CD14-positive monocyte (primary cell): ENCODE data around the gene CLEC1B. TPM values are rescaled to one million over a fixed set of nuclear protein-coding genes. Genes with fewer than 3 reads are reported as not detected.
A peak's percentile ranks its signal among the peaks of the same experiment; 100 is the strongest.

Source experiments
- DNase-seq, 3 donors: peaks; one replicate each; pipeline ENCODE4 v3.0.0-alpha.2; 2011 to 2022
- H2AFZ ChIP-seq: 2 replicates; pipeline ENCODE4 v1.6.0; 2012; ENCODE audit warnings: mild to moderate bottlenecking, low read depth, low read length, inconsistent platforms; ENCODE audit not compliant: insufficient read depth, poor library complexity, severe bottlenecking
- H3K27ac ChIP-seq, 2 donors: 1 replicate in 1 of 2; 2 replicates in 1 of 2; pipeline ENCODE4 v1.5.1; 2012 to 2013; ENCODE audit warnings: low read length in 2 of 2, control low read depth in 1 of 2, inconsistent platforms in 1 of 2, low read depth in 1 of 2, mild to moderate bottlenecking in 1 of 2
- H3K27me3 ChIP-seq, 2 donors: one replicate each; pipeline versions ENCODE4 v1.6.0 to v1.6.1; 2011 to 2013; ENCODE audit warnings: low read length in 2 of 2; ENCODE audit not compliant: control insufficient read depth in 2 of 2, insufficient read depth in 2 of 2
- H3K36me3 ChIP-seq, 2 donors: replicated peaks in 1 of 2; 1 replicate in 1 of 2; 2 replicates in 1 of 2; pipeline versions ENCODE4 v1.5.1 to v1.6.1; 2012 to 2013; ENCODE audit warnings: low read length in 2 of 2, control low read depth in 1 of 2, inconsistent platforms in 1 of 2, mild to moderate bottlenecking in 1 of 2; ENCODE audit not compliant: insufficient read depth in 2 of 2, control insufficient read depth in 1 of 2
- H3K4me1 ChIP-seq, 2 donors: 1 replicate in 1 of 2; 2 replicates in 1 of 2; pipeline versions ENCODE4 v1.5.1 to v1.6.1; 2012 to 2013; ENCODE audit warnings: low read length in 2 of 2, control low read depth in 1 of 2, inconsistent platforms in 1 of 2, mild to moderate bottlenecking in 1 of 2, moderate library complexity in 1 of 2; ENCODE audit not compliant: insufficient read depth in 2 of 2, control insufficient read depth in 1 of 2
- H3K4me2 ChIP-seq: replicated peaks from 2 replicates; pipeline ENCODE3; 2012; ENCODE audit warnings: low read length, moderate library complexity, mild to moderate bottlenecking; ENCODE audit not compliant: poor library complexity, severe bottlenecking; ENCODE audit errors: extremely low read depth
- H3K4me3 ChIP-seq, 3 experiments: fragments of 200-600 bp in 1 of 3; sonication (generic) in 1 of 3; replicated peaks in 1 of 3; 1 replicate in 2 of 3; 2 replicates in 1 of 3; pipeline ENCODE4 v1.5.1; 2011 to 2013; ENCODE audit warnings: low read length in 3 of 3, mild to moderate bottlenecking in 3 of 3, control low read depth in 2 of 3, low read depth in 2 of 3, inconsistent platforms in 1 of 3, moderate library complexity in 1 of 3
- H3K79me2 ChIP-seq: 2 replicates; pipeline ENCODE4 v1.6.0; 2012; ENCODE audit warnings: mild to moderate bottlenecking, control low read depth, inconsistent platforms, low read length, moderate library complexity; ENCODE audit not compliant: insufficient read depth
- H3K9ac ChIP-seq: 2 replicates; pipeline ENCODE4 v1.6.0; 2017; ENCODE audit warnings: low read length, mild to moderate bottlenecking; ENCODE audit not compliant: insufficient read depth, poor library complexity, severe bottlenecking
- H3K9me3 ChIP-seq, 2 donors: replicated peaks in 1 of 2; 1 replicate in 1 of 2; 2 replicates in 1 of 2; pipeline versions ENCODE4 v1.5.1 to v1.6.1; 2012 to 2013; ENCODE audit warnings: low read length in 2 of 2, control low read depth in 1 of 2; ENCODE audit not compliant: control insufficient read depth in 1 of 2, insufficient read depth in 1 of 2
- H4K20me1 ChIP-seq: 2 replicates; pipeline ENCODE4 v1.6.0; 2012; ENCODE audit warnings: mild to moderate bottlenecking, low read length, control low read depth, moderate library complexity; ENCODE audit not compliant: insufficient read depth
- H3K27ac Mint-ChIP-seq, 7 donors: one replicate each; pipeline ENCODE4 v1.8.0; 2020; ENCODE audit warnings: mild to moderate bottlenecking in 7 of 7, mixed read lengths in 7 of 7, moderate library complexity in 6 of 7, inconsistent platforms in 2 of 7
- H3K27me3 Mint-ChIP-seq, 3 donors: one replicate each; pipeline ENCODE4 v1.8.0; 2021 to 2022; ENCODE audit warnings: low read depth in 3 of 3, mild to moderate bottlenecking in 3 of 3, mixed read lengths in 3 of 3, moderate library complexity in 3 of 3, inconsistent platforms in 1 of 3
- H3K36me3 Mint-ChIP-seq, 2 donors: one replicate each; pipeline ENCODE4 v1.8.0; 2020; ENCODE audit warnings: mixed read lengths in 2 of 2, inconsistent platforms in 1 of 2, mild to moderate bottlenecking in 1 of 2
- H3K4me1 Mint-ChIP-seq: one replicate; pipeline ENCODE4 v1.8.0; 2020; ENCODE audit warnings: mild to moderate bottlenecking, mixed read lengths
- H3K4me3 Mint-ChIP-seq, 2 donors: one replicate each; pipeline ENCODE4 v1.8.0; 2020; ENCODE audit warnings: mild to moderate bottlenecking in 2 of 2, mixed read lengths in 2 of 2, moderate library complexity in 1 of 2
- H3K9me3 Mint-ChIP-seq, 7 donors: one replicate each; pipeline ENCODE4 v1.8.0; 2020 to 2022; ENCODE audit warnings: mixed read lengths in 7 of 7, mild to moderate bottlenecking in 6 of 7, moderate library complexity in 6 of 7, inconsistent platforms in 2 of 7
- CTCF ChIP-seq: fragments of 200-600 bp; IDR thresholded peaks from one replicate; pipeline ENCODE4 v1.8.0; 2022; ENCODE audit warnings: antibody characterized with exemption, mild to moderate bottlenecking
- WGBS: methylation state at CpG from one replicate; pipeline ENCODE4 v1.1.5; 2013; ENCODE audit warnings: missing lambda C conversion rate; ENCODE audit not compliant: insufficient coverage; 5-methylcytosine and 5-hydroxymethylcytosine counted together
- intact Hi-C, 2 donors: fragments of 100-400 bp; cut with micrococcal nuclease; formaldehyde crosslinking; loops; one replicate each; pipeline versions ENCODE4 v1.15.0 to v1.15.1; 2023
- polyA plus RNA-seq, 3 donors: library from polyadenylated mRNA; depleted of rRNA in 1 of 3; unstranded in 2 of 3; stranded (reverse) in 1 of 3; fragments of 300-500 nt in 2 of 3; fragments of >200 nt in 1 of 3; fragmentation: Illumina TruSeq in 2 of 3; gene quantifications; 1 replicate in 2 of 3; 2 replicates in 1 of 3; pipeline ENCODE4 v1.2.3, GENCODE V29; 2012 to 2021

CLEC1B gene
- polyA plus RNA-seq, 3 donors = 3.5 to 3.9 TPM; not detected in 1

GRCh38 chr12:9961106-9961505, 37.8 kb downstream of the CLEC1B start:
- intact Hi-C loops = loop anchor here in 1 of 2 donors (2.0 kb wide), 1 partner anchor 14 kb away; no protein-coding TSS in a partner anchor

GRCh38 chr12:9960590-9960989, 38.3 kb downstream of the CLEC1B start:
- peak overlapping the region; percentile 84 to 94 (median 92) for H3K27ac Mint-ChIP-seq
- Histone ChIP-seq H3K4me1 (peaks cover 49 to 79% of the 10 kb centered on the region in 2 donors), H3K36me3 (no peaks in the 10 kb centered on the region), H3K79me2 (peaks cover 17% of the 10 kb centered on the region), H3K27me3 (no peaks in the 10 kb centered on the region), H2AFZ (peak overlapping the region; percentile 48), H3K9me3 (no peaks in the 10 kb centered on the region), H3K27ac (peak overlapping the region; percentile 56 to 86), H3K9ac (peak overlapping the region; percentile 18), H3K4me3 (peak overlapping the region in 2 of 3 experiments; percentile 22 to 52), H4K20me1 (no peaks in the 10 kb centered on the region), H3K4me2 (peak overlapping the region; percentile 55)
- TF ChIP-seq CTCF = no peak
- no peaks in the 10 kb centered on the region for H3K9me3 Mint-ChIP-seq
- H3K36me3 Mint-ChIP-seq = no peaks in the 10 kb centered on the region
- peaks cover 60% of the 10 kb centered on the region for H3K4me1 Mint-ChIP-seq
- peak in 2 of 3 donors; percentile 33 to 57 for DNase-seq
- 0% methylated on average over 1 of the region's 5 CpGs for WGBS
- intact Hi-C loops = loop anchor here in 1 of 2 donors (2.0 kb wide), 1 partner anchor 14 kb away; no protein-coding TSS in a partner anchor
- H3K4me3 Mint-ChIP-seq = peak overlapping the region; percentile 32 to 67
- H3K27me3 Mint-ChIP-seq = no peaks in the 10 kb centered on the region

More at GRCh38 chr12:9961106-9961505, 37.8 kb downstream of the CLEC1B start:
- no peaks in the 10 kb centered on the region for H3K9me3 Mint-ChIP-seq
- H3K9ac ChIP-seq = no peak overlapping the region
- H3K27me3 ChIP-seq = no peaks in the 10 kb centered on the region
- peaks cover 0 to under 1% of the 10 kb centered on the region in 2 donors for H3K36me3 Mint-ChIP-seq
- peaks cover 49 to 74% of the 10 kb centered on the region in 2 donors for H3K4me1 ChIP-seq
- H3K4me3 ChIP-seq = peak overlapping the region in 1 of 3 experiments; percentile 52
- TF ChIP-seq CTCF = no peak
- H3K27ac ChIP-seq = peak overlapping the region; percentile 56 to 86
- H4K20me1 ChIP-seq = no peaks in the 10 kb centered on the region
- peaks cover 55% of the 10 kb centered on the region for H3K4me1 Mint-ChIP-seq
- peak overlapping the region; percentile 55 for H3K4me2 ChIP-seq
- peak overlapping the region; percentile 48 for H2AFZ ChIP-seq
- no peak overlapping the region for H3K4me3 Mint-ChIP-seq
- peaks cover 22% of the 10 kb centered on the region for H3K79me2 ChIP-seq
- no CpG with 5 or more reads among the region's 3 CpGs for WGBS
- H3K36me3 ChIP-seq = no peaks in the 10 kb centered on the region
- peak overlapping the region; percentile 84 to 94 (median 92) for H3K27ac Mint-ChIP-seq
- no peaks in the 10 kb centered on the region for H3K9me3 ChIP-seq
- no peaks in the 10 kb centered on the region for H3K27me3 Mint-ChIP-seq
- DNase-seq = no peak
